HG03066 (cell line): ENCODE results near the gene DOCK10.
"Not testable (repeated sequence)": the region's sequence is repeated elsewhere in the genome, so short reads cannot be mapped to it uniquely, and the experiment has no call there.

Experiments used
- ATAC-seq: cut with Tn5 transposase; IDR thresholded peaks from one replicate; pipeline ENCODE4 v1.9.1; 2021; ENCODE audit warnings: low read depth; ENCODE audit not compliant: unreplicated experiment

DOCK10 gene

DNA sequence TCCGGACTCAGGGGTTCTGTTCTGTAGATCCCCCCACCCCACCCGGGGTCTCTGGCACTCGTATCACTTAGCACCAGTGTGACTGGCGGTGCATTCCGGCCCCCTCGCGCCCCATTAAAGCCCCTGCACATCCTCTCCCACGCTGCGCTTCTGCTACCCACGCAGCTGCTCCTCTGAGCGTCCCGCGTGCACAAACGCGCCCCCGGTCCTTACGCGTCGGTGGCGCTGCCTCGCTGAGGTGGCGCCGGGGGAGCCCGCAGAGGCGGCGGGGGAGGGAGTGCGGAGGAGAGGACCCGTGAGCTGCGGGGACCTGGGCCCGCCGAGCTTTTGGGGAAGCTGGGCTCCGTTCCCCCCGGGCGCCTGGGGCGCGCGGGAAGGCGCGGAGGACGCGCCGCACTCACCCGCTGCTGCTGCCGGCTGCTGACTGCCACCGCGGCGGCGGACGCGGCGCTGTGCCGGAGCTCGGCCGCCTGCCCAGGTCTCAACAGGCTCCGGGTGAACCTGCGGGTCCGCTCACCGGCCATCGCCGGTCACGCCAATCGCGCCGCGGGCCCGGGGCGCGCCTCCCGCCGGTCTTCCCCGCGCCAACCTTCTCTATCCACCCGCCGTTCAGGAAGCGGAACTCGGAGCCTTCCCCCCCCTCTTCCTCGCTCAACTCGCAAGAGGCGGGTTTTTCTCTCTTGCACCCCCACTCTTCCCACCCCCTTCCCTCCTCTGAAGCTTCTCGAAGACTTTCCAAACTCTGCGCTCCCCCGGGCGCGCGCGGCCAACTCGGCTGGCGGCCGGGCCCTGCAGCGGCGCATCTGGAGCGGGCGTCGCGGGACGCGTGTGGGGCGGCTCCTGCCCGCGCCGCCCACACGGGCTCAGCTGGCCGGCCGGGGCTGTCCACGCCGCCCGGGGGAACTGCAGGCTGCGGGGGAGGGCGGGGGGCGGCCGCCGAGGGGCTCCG lies at the start of gene DOCK10:
Gene DOCK10, minus strand, starts transcription at position 618 of the 949 bp plus-strand sequence. Its CDS starts 94 bp downstream, at position 524.
- peak; percentile 23 for ATAC-seq

GRCh38 chr2:225091336-225091735 lies 49.1 kb upstream of the DOCK10 start:
- no peak for ATAC-seq

DNA sequence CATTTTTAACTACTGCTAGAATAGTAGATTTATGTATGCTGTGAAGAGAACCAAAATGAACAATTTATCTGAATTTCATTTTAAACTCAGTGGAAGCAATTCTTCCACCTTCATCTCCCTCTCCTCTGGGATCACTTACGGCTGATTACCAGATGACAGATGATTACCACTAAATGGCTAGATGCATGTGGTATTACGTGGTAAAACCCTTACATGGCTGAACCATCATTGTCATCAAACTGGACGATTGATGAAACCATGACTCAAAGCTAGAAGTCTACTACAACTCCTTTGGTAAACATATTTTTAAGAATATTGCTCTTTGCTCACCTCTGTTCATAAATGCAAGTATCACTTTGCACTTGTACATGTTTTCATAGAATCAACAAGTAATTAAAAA lies 48.5 kb upstream of the DOCK10 start:
- ATAC-seq = no peak

GRCh38 chr2:225086915-225087314 lies 44.6 kb upstream of the DOCK10 start:
- no peak for ATAC-seq

- no peak for ATAC-seq
These were observed 44.2 kb upstream of the DOCK10 start for GRCh38 chr2:225086439-225086838.

DNA sequence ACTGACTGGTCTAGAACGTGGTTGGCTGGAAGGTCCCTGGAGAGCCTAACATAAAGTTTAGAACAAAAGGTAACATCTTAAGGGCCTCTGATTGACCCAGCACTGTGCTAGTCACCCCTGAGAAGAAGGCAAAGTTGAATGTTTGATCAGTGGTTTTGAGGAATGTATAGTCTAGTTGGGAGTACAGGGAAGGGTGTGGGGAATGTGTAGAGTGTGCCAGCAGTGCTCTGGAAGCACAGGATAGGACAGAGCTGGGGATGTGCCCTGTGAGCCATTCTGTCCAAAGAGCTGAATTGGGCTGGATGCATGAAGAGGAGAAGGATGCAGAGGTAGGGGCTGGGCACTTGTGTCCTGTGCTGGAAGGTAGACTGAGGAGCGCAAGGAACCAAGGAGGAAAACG lies 41.0 kb upstream of the DOCK10 start:
- ATAC-seq = no peak

DNA sequence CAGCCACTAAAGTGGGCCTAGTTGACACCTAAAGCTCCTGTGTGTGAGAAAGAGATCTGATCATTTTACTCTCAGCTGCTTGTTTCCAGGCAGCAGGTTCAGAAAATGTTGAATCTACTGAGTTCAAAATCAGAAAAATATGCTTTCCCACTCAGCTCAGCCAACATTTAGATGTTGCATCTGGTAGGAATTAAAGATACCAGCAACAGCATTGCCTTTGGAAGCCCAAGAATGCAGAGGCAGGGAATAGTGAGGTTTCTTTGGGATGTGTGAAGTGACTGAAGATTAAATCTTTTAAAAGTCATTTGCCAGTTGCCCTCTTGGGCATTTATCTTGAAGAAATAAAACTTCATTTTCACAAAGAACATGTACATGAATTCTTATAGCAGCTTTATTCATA lies 33.9 kb upstream of the DOCK10 start:
- no peak for ATAC-seq

DNA sequence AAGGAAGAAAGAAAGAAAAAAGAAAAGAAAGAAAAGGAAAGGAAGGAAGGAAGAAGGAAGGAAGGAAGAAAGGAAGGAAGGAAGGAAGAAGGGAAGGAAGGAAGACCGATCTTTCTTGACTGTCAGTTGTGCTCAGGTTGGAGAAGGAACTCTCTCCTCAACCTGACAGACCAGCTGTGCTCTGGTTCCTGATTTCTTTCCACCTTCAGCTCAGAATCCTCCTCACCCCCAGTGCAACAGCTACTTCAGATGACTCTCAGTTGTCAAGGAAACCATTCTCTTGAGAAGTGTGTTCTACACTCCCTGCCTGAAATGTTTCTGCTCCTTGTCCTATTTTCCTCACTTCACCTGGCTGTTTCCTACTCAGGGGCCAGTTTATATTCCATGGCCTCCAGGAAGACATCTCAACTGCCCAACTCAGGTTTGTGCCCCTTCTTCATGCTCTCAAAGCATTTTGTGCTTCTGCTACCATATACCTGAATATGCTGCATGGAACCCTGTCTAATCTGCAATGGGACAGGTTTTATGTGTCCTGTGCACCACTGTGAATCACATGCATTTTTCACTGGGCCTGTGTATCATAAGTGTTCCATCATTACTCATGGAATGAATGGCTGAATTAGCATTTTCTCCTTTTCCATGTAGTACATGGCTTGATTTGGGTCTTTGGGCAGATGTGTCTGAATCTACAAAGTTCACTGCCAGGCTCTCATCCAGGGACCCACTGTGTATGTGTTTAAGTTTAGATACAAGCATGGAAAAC lies 32.8 kb upstream of the DOCK10 start:
- no peak for ATAC-seq

DNA sequence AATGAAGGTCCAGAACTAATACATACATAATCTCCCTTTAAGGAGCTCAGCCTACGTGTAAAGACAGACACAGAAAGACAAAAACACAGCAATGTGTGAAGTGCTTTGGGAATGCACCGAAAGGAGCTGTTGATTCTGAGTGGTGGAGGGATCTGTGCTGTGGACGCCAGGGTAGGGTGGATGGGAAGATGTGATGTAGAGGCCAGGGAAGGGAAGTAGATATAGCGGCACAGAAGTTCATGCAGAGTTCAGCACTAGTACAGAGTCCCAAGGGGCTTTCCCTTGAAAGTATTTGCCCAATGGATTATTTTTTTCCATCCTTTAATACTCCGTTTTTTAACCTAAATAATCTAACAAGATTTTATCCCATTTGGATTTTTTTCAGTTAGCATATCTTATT lies 32.1 kb upstream of the DOCK10 start:
- ATAC-seq = no peak

DNA sequence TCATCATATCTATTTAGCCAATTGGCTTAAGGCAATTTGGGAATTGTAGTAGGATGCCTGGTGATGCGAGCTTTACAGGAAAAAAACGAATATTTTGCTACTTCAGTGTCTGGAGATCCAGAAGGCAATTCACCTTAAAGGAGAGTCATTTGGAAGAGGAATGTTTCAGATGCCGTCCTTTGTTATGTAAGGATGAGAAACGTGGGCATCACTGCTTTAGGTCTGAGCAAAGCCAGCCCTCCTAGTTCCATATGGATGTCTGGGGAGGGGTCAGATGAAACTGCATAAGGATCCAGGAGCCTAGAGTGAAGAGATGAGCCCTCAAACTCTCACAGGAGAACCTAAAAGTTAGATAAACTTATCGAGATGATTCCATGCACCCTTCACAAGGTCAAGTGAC lies 30.9 kb upstream of the DOCK10 start:
- ATAC-seq = no peak

GRCh38 chr2:225072444-225072843 lies 30.2 kb upstream of the DOCK10 start:
- ATAC-seq = no peak

DNA sequence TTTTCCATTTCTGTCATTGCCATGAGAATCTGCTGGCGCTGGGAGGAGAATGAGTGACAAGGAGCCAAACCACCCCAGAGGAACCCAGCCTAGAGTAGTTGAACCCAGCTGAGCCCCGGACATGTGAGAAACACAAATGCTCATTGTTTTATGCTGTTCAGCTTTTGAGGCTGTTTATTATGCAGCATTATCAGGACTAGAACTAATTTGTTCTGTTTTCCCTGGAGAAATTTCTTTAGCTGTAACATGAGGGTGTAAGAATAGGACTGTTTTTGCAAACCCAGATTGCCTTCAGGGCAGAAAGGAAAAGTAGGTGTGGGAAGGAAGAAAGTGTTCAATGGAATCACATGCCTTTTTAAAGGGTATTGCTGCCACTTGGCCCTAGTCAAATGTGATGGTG lies 28.5 kb upstream of the DOCK10 start:
- ATAC-seq = no peak

DNA sequence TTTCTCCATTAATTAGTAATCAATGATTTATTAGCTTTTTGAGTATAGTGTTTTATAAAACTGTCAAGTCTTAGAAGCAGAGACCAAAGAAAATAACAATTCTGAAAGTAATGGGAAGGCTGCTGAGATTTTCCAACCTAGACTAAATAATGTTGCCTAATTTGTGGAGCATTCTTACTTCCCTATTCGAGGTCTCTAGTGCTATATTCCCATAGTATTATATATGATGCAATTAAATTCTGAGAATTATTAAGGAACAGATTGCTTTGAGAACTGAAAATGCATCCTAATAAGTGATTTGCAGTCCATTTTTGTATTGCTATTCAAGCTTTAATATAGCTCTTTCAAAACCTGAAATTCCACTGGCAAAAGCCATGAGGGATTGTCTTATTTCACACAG lies 27.7 kb upstream of the DOCK10 start:
- no peak for ATAC-seq

GRCh38 chr2:225069477-225069876 lies 27.2 kb upstream of the DOCK10 start:
- no peak for ATAC-seq

GRCh38 chr2:225065882-225066281 lies 23.6 kb upstream of the DOCK10 start:
- no peak for ATAC-seq

- ATAC-seq = no peak
These were observed 22.7 kb upstream of the DOCK10 start for GRCh38 chr2:225064928-225065327.

- no peak for ATAC-seq
These were observed 22.1 kb upstream of the DOCK10 start for GRCh38 chr2:225064362-225064761.

GRCh38 chr2:225056330-225057073 lies 14.2 kb upstream of the DOCK10 start:
- ATAC-seq = no peak

DNA sequence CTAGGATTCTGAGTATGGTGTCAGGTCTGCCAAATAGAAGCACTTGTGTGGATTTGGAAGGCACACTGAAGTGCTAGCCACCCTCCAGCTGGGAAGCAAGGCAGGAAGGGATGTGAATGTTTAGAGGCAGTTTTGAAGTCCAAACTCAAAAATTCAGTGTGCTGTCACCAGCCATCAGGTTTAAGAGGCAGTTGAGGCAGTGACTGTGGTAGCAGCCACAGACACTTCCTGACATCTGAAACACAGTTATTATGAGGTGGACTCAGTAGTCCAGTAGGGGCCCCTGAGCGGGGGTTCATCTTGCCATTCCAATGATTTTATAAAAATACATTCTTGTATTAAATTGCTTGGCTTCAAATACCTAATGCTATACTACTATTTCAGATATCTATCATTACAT lies 13.4 kb upstream of the DOCK10 start:
- no peak for ATAC-seq

DNA sequence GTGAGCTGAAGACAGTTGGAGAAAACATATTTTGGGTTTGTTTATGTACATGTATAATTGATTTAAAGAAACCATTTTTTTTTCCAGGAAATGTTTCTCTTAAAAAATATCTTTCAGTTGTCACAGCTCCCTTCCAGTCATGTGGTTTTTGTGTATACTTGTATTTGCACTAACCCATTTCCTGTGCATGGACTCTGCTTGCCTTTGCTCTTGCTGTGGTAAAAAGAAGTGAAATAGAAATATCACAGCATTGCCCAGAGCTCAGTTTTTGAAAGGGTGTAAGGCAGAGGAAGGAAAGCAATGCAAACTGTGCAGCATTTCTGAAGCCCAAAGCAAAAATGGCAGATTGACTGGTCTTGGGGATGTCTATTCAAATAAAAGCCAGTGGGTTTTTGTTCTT lies 10.4 kb upstream of the DOCK10 start:
- peak; percentile 94 for ATAC-seq

GRCh38 chr2:225047502-225047901 lies 5.2 kb upstream of the DOCK10 start:
- not testable (repeated sequence) for ATAC-seq
